Measurements from ENCODE around the gene MEAF6. TPM values are rescaled to one million over a fixed set of nuclear protein-coding genes. Genes with fewer than 3 reads are reported as not detected.

Gene MEAF6
- total RNA-seq, 2 donors from 2014 or later = 175 to 252 TPM

DNA sequence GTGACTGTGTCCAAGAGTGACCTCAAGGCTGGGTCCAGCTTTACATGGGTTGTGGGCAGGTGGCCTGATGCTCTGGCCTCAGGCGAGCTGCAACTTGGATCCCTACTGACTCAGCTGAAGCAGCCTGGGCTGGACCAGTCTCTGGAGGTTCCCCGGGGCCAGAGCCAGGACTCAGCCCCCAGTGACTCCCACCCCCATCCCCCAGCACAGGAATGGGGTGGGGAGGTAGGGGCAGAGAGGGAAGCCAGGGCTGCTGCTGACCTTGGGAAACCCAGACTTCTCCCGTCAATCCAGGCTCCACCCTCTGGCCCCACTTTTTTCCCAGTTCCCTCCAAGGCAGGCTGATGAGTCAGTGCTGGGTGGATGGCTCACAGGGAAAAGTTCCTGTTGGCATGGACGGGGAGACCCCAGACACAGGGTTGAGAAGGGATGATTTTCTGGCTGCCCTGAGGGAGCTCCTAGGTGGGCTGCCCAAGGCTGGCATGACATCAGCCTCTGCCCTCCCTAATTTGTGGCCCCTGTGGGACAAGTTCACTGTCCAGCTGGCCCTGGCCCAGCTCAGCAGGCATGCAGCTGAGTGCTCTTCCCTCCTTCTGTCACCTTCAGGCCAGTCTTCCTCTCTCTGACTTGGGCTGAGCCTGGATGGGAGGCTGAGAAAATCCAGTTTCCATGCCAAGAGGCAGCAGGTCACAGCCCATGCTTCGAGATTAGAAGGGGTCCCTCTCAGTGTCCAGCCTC lies 37.9 kb downstream of the MEAF6 start:
- TF ChIP-seq, protein P1, sequence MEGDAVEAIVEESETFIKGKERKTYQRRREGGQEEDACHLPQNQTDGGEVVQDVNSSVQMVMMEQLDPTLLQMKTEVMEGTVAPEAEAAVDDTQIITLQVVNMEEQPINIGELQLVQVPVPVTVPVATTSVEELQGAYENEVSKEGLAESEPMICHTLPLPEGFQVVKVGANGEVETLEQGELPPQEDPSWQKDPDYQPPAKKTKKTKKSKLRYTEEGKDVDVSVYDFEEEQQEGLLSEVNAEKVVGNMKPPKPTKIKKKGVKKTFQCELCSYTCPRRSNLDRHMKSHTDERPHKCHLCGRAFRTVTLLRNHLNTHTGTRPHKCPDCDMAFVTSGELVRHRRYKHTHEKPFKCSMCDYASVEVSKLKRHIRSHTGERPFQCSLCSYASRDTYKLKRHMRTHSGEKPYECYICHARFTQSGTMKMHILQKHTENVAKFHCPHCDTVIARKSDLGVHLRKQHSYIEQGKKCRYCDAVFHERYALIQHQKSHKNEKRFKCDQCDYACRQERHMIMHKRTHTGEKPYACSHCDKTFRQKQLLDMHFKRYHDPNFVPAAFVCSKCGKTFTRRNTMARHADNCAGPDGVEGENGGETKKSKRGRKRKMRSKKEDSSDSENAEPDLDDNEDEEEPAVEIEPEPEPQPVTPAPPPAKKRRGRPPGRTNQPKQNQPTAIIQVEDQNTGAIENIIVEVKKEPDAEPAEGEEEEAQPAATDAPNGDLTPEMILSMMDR (IDR thresholded peaks at IDR 0.05) = no peak
- peak; percentile 54 for TF ChIP-seq POLR2A (IDR thresholded peaks at IDR 0.05)
- peak; percentile 58 for TF ChIP-seq POLR2AphosphoS5 (IDR thresholded peaks at IDR 0.05)

DNA sequence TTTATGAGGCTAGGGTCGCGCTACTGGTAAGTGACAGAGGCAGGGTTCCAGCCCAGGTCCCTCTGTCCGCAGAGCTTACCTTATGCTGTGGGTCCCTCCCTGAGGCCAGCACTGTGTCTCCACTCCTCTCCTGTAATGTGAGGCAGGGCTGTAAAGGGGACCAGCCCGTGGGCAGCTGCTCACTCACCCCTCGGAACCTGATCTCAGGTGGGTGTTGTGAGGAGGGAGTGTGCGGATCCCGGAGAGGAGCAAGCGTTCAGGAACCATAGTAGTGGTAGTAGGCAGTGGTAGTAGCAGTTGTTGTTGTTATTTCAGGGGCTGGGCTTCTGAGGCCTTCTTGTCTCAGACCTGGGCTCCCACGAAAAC lies 38.5 kb downstream of the MEAF6 start:
- no peak for DNase-seq (ENCODE audit: low spot score)
- peaks cover 30% of the 10 kb centered on the region for H3K4me1 ChIP-seq (replicated peaks)
- 64% methylated on average over 8 of the region's 9 CpGs for WGBS

More for the DNA sequence above, 37.9 kb downstream of the MEAF6 start:
- peak overlapping the region; percentile 89 to 94 for H3K4me3 ChIP-seq
- H3K36me3 ChIP-seq = peaks cover 21 to 28% of the 10 kb centered on the region in 2 donors
- no peaks in the 10 kb centered on the region for H3K27me3 ChIP-seq (replicated peaks; ENCODE audit: insufficient read depth)
- intact Hi-C loops (cut with DNase I) = no loop called here
- WGBS = 10% methylated on average over 5 of the region's 5 CpGs
- H3K9me3 ChIP-seq = no peaks in the 10 kb centered on the region
- peaks cover 33% of the 10 kb centered on the region for H3K4me1 ChIP-seq (replicated peaks)
- peak overlapping the region; percentile 94 to 97 for H3K27ac ChIP-seq
- no peak for DNase-seq (ENCODE audit: low spot score)

DNA sequence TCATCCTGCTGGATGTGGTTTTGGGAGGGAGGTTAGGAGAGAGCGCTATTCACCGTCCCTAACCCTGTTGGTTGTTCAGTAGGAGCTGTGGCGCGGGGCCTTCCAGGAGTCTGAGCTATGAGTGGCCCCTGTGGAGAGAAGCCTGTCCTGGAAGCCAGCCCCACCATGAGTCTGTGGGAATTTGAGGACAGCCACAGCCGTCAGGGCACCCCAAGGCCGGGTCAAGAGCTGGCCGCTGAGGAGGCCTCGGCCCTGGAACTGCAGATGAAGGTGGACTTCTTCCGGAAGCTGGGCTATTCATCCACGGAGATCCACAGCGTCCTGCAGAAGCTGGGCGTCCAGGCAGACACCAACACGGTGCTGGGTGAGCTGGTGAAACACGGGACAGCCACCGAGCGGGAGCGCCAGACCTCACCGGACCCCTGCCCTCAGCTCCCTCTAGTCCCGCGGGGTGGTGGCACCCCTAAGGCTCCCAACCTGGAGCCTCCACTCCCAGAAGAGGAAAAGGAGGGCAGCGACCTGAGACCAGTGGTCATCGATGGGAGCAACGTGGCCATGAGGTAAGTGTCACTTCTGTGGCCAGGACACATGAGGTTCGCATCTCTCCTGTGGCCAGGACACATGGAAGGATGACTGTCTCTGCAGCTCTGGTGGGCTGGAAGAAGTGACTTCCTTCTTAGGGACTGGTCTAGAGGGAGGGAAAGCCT lies 39.0 kb downstream of the MEAF6 start:
- Histone ChIP-seq H3K4me1 (replicated peaks) (peaks cover 28% of the 10 kb centered on the region), H3K4me3 (peak overlapping the region; percentile 89 to 94), H3K27me3 (replicated peaks; ENCODE audit: insufficient read depth) (no peaks in the 10 kb centered on the region), H3K27ac (peak overlapping the region; percentile 94 to 97), H3K9me3 (no peaks in the 10 kb centered on the region), H3K36me3 (peaks cover 12 to 17% of the 10 kb centered on the region in 2 donors)
- DNase-seq (ENCODE audit: low spot score) = no peak
- intact Hi-C loops (cut with DNase I) = no loop called here
- TF ChIP-seq POLR2A (IDR thresholded peaks at IDR 0.05) (no peak), POLR2AphosphoS5 (IDR thresholded peaks at IDR 0.05) (no peak)
- TF ChIP-seq, protein P1 (IDR thresholded peaks at IDR 0.05) = no peak
- 77% methylated on average over 24 of the region's 24 CpGs for WGBS

More for the DNA sequence above, 38.5 kb downstream of the MEAF6 start:
- Histone ChIP-seq H3K36me3 (peaks cover 18 to 23% of the 10 kb centered on the region in 2 donors), H3K9me3 (no peaks in the 10 kb centered on the region), H3K27ac (peak overlapping the region; percentile 94 to 97), H3K27me3 (replicated peaks; ENCODE audit: insufficient read depth) (no peaks in the 10 kb centered on the region), H3K4me3 (peak overlapping the region; percentile 89 to 94)
- intact Hi-C loops (cut with DNase I) = no loop called here
- TF ChIP-seq, protein P1 (IDR thresholded peaks at IDR 0.05) = no peak
- no peak for TF ChIP-seq POLR2AphosphoS5 (IDR thresholded peaks at IDR 0.05)
- TF ChIP-seq POLR2A (IDR thresholded peaks at IDR 0.05) = no peak

DNA sequence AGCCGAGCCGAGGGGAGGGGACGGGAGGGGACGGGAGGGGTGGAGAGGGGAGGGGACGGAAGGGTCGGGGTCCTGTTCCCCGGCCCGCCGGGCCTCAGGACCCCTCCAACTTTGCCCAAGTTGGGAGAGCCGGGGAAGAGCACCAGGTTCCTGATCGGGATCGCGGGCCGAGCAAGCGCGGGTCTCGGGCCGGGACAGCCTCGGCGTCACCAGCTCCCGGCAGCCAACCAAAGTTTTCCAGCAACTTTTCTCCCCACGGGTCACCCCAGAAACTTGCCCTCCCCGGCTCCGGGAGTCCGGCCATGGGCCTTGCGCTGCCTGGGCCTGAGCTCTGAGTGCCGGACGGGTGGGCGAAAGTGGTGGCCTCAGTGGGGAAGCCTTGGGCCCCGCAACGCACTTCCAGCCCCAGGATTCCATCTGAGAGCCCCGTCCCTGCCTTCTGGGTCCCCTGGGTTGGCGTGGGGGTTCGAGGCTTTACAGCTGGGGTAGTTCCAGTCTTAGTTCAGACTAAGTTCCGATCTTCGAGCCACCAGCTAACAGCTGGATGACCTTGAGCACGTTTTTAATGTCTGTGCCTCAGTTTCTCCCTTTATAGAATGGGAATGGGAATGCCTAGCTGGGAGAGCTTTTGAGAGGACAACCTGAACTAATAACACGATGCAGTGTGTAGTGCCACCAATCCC lies 39.7 kb downstream of the MEAF6 start:
- H3K27me3 ChIP-seq (replicated peaks; ENCODE audit: insufficient read depth) = no peaks in the 10 kb centered on the region
- intact Hi-C loops (cut with DNase I) = no loop called here
- peak overlapping the region; percentile 94 to 97 for H3K27ac ChIP-seq
- peaks cover 21% of the 10 kb centered on the region for H3K4me1 ChIP-seq (replicated peaks)
- DNase-seq (ENCODE audit: low spot score) = no peak
- no peaks in the 10 kb centered on the region for H3K9me3 ChIP-seq
- H3K36me3 ChIP-seq = peaks cover 7 to 16% of the 10 kb centered on the region in 2 donors
- 3% methylated on average over 36 of the region's 38 CpGs for WGBS
- TF ChIP-seq POLR2A (IDR thresholded peaks at IDR 0.05) = no peak
- TF ChIP-seq, protein P1 (IDR thresholded peaks at IDR 0.05) = no peak
- TF ChIP-seq POLR2AphosphoS5 (IDR thresholded peaks at IDR 0.05) = no peak
- peak overlapping the region; percentile 89 to 94 for H3K4me3 ChIP-seq

Measured in prostate gland (tissue), 2 donors.